K562 (cell line): ENCODE results near the gene PSMC4. TPM values are rescaled to one million over a fixed set of nuclear protein-coding genes. Genes with fewer than 3 reads are reported as not detected.

Experiments used
- ATAC-seq: fragments of 200-7000 bp; cut with Tn5 transposase; 3 replicates; pipeline ENCODE4 v1.9.1; 2020; ENCODE audit warnings: moderate library complexity
- BruUV-seq: library from RNA; stranded (reverse); fragments of 400-500 nt; replicated peaks from 2 replicates; lab custom pipeline; 2021; lab: Mats Ljungman, UMichigan
- CTCF ChIA-PET: fragments of 300-600 bp; formaldehyde crosslinking; extraction: SDS; loops from one replicate; lab custom pipeline; 2021; ENCODE audit warnings: low intra/inter-chr PET ratio; lab: Yijun Ruan, JAX
- POLR2A ChIA-PET: fragments of 300-600, 350-650 bp; sonication (Branson Sonifier 250); formaldehyde crosslinking; extraction: SDS; loops from one replicate; lab custom pipeline; 2021; ENCODE audit warnings: antibody characterized with exemption, inconsistent platforms; lab: Yijun Ruan, JAX
- DNase-seq, 4 experiments: peaks; one replicate each; pipeline versions ENCODE4 v3.0.0 to v3.0.0-alpha.2; 2011 to 2018; ENCODE audit warnings: low spot score in 3 of 4, mixed read lengths in 3 of 4; ENCODE audit errors: extremely low read depth in 1 of 4
- FAIRE-seq: peaks from 2 replicates; lab custom pipeline; 2011; peaks lifted over from hg19 to GRCh38; lab: Jason Lieb, UNC
- H2AFZ ChIP-seq: 2 replicates; pipeline ENCODE4 v1.6.0; 2011; ENCODE audit warnings: low read depth, low read length, control low read depth, inconsistent platforms
- H3K27ac ChIP-seq: fragments of 200-600 bp; 3 replicates; pipeline ENCODE4 v1.8.0; 2011; ENCODE audit warnings: low read depth, mild to moderate bottlenecking, control low read depth, inconsistent platforms, low read length, moderate library complexity, mixed read lengths; ENCODE audit errors: extremely low read depth
- H3K27me3 ChIP-seq, 2 experiments: fragments of 300-600 bp in 1 of 2; 2 replicates in 1 of 2; 3 replicates in 1 of 2; pipeline versions ENCODE4 v1.6.0 to v1.8.0; 2011; ENCODE audit warnings: inconsistent platforms in 2 of 2, low read length in 2 of 2, mild to moderate bottlenecking in 1 of 2, mixed read lengths in 1 of 2, moderate library complexity in 1 of 2; ENCODE audit not compliant: control insufficient read depth in 2 of 2, insufficient read depth in 2 of 2
- H3K36me3 ChIP-seq: fragments of 300-600 bp; 3 replicates; pipeline ENCODE4 v1.8.0; 2011; ENCODE audit warnings: mild to moderate bottlenecking, low read length, inconsistent platforms; ENCODE audit not compliant: control insufficient read depth, insufficient read depth
- H3K4me1 ChIP-seq, 2 experiments: fragments of 200-600 bp in 1 of 2; replicated peaks in 1 of 2; 2 replicates in 1 of 2; 3 replicates in 1 of 2; pipeline versions ENCODE4 v1.5.1 to v1.8.0; 2011; ENCODE audit warnings: inconsistent platforms in 2 of 2, low read length in 2 of 2, mild to moderate bottlenecking in 1 of 2, mixed read lengths in 1 of 2, moderate library complexity in 1 of 2; ENCODE audit not compliant: control insufficient read depth in 2 of 2, insufficient read depth in 2 of 2
- H3K4me2 ChIP-seq: 2 replicates; pipeline ENCODE4 v1.6.1; 2011; ENCODE audit warnings: low read length, control low read depth, inconsistent platforms, mixed read lengths; ENCODE audit not compliant: insufficient read depth
- H3K4me3 ChIP-seq: fragments of 200-600 bp; sonication (generic), shearing (Covaris generic); 2 replicates; pipeline ENCODE4 v1.5.1; 2016; ENCODE audit warnings: control low read depth, inconsistent platforms
- H3K79me2 ChIP-seq: fragments of 200-600 bp; 3 replicates; pipeline ENCODE4 v1.8.0; 2011; ENCODE audit warnings: low read length, inconsistent platforms; ENCODE audit not compliant: control insufficient read depth, insufficient read depth
- H3K9ac ChIP-seq, 2 experiments: 2 replicates each; pipeline versions ENCODE4 v1.6.0 to v1.6.1; 2011; ENCODE audit warnings: low read depth in 2 of 2, low read length in 2 of 2, control low read depth in 1 of 2, inconsistent platforms in 1 of 2, mild to moderate bottlenecking in 1 of 2, mixed read lengths in 1 of 2; ENCODE audit not compliant: insufficient read depth in 1 of 2
- H3K9me1 ChIP-seq: one replicate; pipeline ENCODE4 v1.6.0; 2011; ENCODE audit warnings: inconsistent platforms, mild to moderate bottlenecking, low read length, moderate library complexity; ENCODE audit not compliant: control insufficient read depth, insufficient read depth
- H3K9me3 ChIP-seq: replicated peaks from 2 replicates; pipeline ENCODE4 v1.5.1; 2011; ENCODE audit warnings: low read depth, low read length, inconsistent platforms; ENCODE audit not compliant: control insufficient read depth, insufficient read depth
- H4K20me1 ChIP-seq: replicated peaks from 2 replicates; pipeline ENCODE4 v1.6.1; 2011; ENCODE audit warnings: low read length, inconsistent platforms, mixed read lengths; ENCODE audit not compliant: control insufficient read depth, insufficient read depth
- ARNT ChIP-seq, 2 experiments: fragments of 450-650 bp; IDR thresholded peaks; 2 replicates each; pipeline ENCODE4 v1.6.1; 2016; ENCODE audit warnings: mild to moderate bottlenecking in 1 of 2
- NCOA2 ChIP-seq, 2 experiments: fragments of 450-650 bp; IDR thresholded peaks; 2 replicates each; pipeline ENCODE4 v1.6.1; 2018; ENCODE audit warnings: mild to moderate bottlenecking in 2 of 2, moderate library complexity in 1 of 2; ENCODE audit not compliant: partially characterized antibody in 2 of 2
- SPI1 ChIP-seq: IDR thresholded peaks from 2 replicates; pipeline ENCODE4 v1.6.1; 2011; ENCODE audit warnings: low read depth, low read length, control low read depth, borderline replicate concordance
- TARDBP ChIP-seq: fragments of 450-650 bp; IDR thresholded peaks from 2 replicates; pipeline ENCODE4 v1.6.1; 2016
- ZNF316 ChIP-seq: fragments of 450-650 bp; IDR thresholded peaks from 2 replicates; pipeline ENCODE4 v1.6.1; 2016
- ZNF644 ChIP-seq: fragments of 200-800 bp; sonication (Bioruptor generic); IDR thresholded peaks from 2 replicates; pipeline ENCODE4 v1.6.1; 2016; ENCODE audit warnings: low read depth, missing genetic modification characterization, missing compliant biosample characterization
- ZNF655 ChIP-seq: fragments of 250-450 bp; sonication (Bioruptor Pico); IDR thresholded peaks from 2 replicates; pipeline ENCODE4 v1.5.0; 2021
- whole genome bisulfite sequencing: fragments of 100-300 bp; shearing (Covaris generic); methylation state at CpG from one replicate; pipeline ENCODE4 v1.1.6; 2016; ENCODE audit warnings: low coverage, mixed read lengths; ENCODE audit not compliant: insufficient coverage; ENCODE audit errors: missing lambda C conversion rate; 5-methylcytosine and 5-hydroxymethylcytosine counted together
- in situ Hi-C: fragments of 300-500 bp; cut with MboI; formaldehyde crosslinking; loops from 4 replicates; pipeline ENCODE4 v1.15.0; 2018; ENCODE audit warnings: inconsistent platforms, mixed read lengths
- intact Hi-C: fragments of 100-400 bp; cut with micrococcal nuclease; formaldehyde crosslinking; loops from 2 replicates; pipeline ENCODE4 v1.14.2; 2022
- polyA plus RNA-seq, 8 experiments: library from polyadenylated mRNA; depleted of rRNA in 4 of 8; stranded (reverse) in 5 of 8; unstranded in 3 of 8; fragments of >200 nt; fragmentation: Nextera tagmentation in 2 of 8; fragmentation: Illumina TruSeq in 1 of 8; extraction: Ambion mirVana in 2 of 8; extraction: Trizol in 1 of 8; gene quantifications; 2 replicates each; pipeline versions ENCODE4 v1.2.1 to v1.2.3, GENCODE V29; 2011 to 2014; ENCODE audit warnings: inconsistent platforms in 1 of 8, missing spikeins in 1 of 8
- total RNA-seq, 7 experiments: library from RNA; depleted of rRNA in 6 of 7; stranded (reverse); fragments of >200 nt in 6 of 7; fragmentation: Illumina TruSeq in 2 of 7; extraction: Trizol in 2 of 7; gene quantifications; 2 replicates each; pipeline versions ENCODE4 v1.2.1 to v1.2.3, GENCODE V29; 2011 to 2021; ENCODE audit warnings: low replicate concordance in 1 of 7

The PSMC4 gene
- total and polyA plus RNA-seq, 9 of the 15 experiments (the other 6 are each of a cell fraction or from before 2014, with no cell fraction given) = 45.9 to 475 (median 142) TPM

DNA sequence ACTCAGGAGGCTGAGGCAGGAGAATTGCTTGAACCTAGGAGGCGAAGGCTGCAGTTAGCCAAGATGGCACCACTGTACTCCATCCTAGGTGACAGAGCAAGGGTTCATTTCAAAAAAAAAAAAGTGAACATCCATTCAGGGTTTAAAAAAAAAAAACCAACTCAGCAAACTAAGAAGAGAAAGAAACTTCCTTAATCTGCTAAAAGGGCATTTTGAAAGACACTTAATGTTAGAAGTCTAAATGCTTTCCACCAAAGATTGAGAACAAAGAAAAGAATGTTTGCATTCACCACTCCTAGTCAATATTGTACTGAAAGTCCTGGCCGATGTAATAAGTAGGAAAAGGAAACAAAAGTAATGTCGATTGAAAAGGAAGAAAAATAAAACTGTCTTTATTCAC, 7.1 kb upstream of the PSMC4 start:
- Histone ChIP-seq H3K4me3 (no peak overlapping the region), H3K36me3 (no peaks in the 10 kb centered on the region), H3K9ac (no peak overlapping the region), H3K79me2 (no peaks in the 10 kb centered on the region), H3K9me1 (no peaks in the 10 kb centered on the region), H2AFZ (no peak overlapping the region), H3K9me3 (no peaks in the 10 kb centered on the region), H3K4me2 (no peak overlapping the region), H3K27ac (no peak overlapping the region), H4K20me1 (no peaks in the 10 kb centered on the region), H3K4me1 (peaks cover 4% of the 10 kb centered on the region in 2 experiments; a peak in 3 of 5 replicates), H3K27me3 (no peaks in the 10 kb centered on the region)
- no peak for DNase-seq
- TF ChIP-seq ZNF644 (tag) (no peak), ARNT (IDR thresholded peaks at IDR 0.05) (no peak), TARDBP (no peak), SPI1 (no peak), ZNF316 (peak; percentile 60), NCOA2 (IDR thresholded peaks at IDR 0.05; ENCODE audit: partially characterized antibody in 2 of 2) (no peak)
- BruUV-seq = no TSS peak
- no peak for ATAC-seq
- ChIA-PET CTCF (no interaction called here), POLR2A (no interaction called here)
- in situ Hi-C loops = no loop called here
- intact Hi-C loops = no loop called here
- no peak for FAIRE-seq
- 39% methylated on average over 3 of the region's 3 CpGs for WGBS

DNA sequence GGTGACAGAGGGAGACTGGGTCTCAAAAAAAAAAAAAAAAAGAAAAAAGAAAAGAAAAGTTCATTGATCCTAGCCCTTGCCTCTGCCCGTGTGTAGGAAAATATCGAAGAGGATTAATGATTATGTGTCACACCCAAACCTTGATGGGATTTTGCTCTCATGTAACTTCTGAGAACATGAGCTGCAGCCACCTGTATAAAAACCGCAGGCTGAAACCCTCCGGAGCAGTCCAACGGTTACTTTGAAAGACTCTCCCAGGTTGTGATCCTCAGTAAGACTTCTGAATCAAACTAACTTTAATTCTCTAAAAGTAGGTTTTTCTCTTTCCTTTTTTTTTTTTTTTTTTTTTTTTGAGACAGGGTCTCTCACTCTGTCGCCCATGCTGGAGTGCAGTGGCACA, 4.3 kb upstream of the PSMC4 start:
- Histone ChIP-seq H3K9me3 (no peaks in the 10 kb centered on the region), H3K79me2 (peaks cover 24% of the 10 kb centered on the region), H3K36me3 (no peaks in the 10 kb centered on the region), H3K9ac (no peak overlapping the region), H4K20me1 (no peaks in the 10 kb centered on the region), H3K4me2 (no peak overlapping the region), H3K27ac (no peak overlapping the region), H3K4me1 (peaks cover 8 to 11% of the 10 kb centered on the region in 2 experiments), H3K9me1 (no peaks in the 10 kb centered on the region), H3K4me3 (no peak overlapping the region)
- in situ Hi-C loops = no loop called here
- ChIA-PET CTCF (no interaction called here), POLR2A (no interaction called here)
- DNase-seq (no peak), FAIRE-seq (no peak), ATAC-seq (no peak)
- intact Hi-C loops = no loop called here
- no TSS peak for BruUV-seq
- no peak for TF ChIP-seq ZNF655
- TF ChIP-seq, all 486 proteins: peak for 0
- Histone ChIP-seq H3K27me3 (no peaks in the 10 kb centered on the region), H2AFZ (no peak overlapping the region)
- 94% methylated on average over 3 of the region's 6 CpGs for WGBS
